Measurements from ENCODE around the gene DOCK9. TPM values are rescaled to one million over a fixed set of nuclear protein-coding genes. Genes with fewer than 3 reads are reported as not detected.

The DOCK9 gene
- total RNA-seq, 2 donors from 2014 or later, result 58.6 to 102 TPM

DNA sequence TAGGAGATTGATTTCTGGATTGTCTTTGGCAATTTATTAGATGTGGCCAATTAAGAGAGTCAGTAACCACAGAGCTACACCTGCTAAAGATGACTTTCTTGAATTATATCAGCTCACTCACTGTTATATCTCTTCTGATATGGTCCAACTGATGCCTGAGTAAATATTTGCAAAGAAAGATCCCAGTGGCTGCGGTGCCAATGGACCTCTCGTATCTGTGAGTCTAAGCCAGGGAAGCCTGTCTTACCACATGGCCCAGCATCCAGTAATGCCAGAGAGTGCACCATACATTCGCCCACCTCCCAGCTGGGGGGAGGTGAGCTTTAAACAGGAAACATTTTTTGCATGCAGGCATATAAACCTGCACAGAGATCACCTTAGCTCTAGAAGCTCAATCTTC is 142.7 kb downstream of the DOCK9 start:
- TF ChIP-seq, protein P1, sequence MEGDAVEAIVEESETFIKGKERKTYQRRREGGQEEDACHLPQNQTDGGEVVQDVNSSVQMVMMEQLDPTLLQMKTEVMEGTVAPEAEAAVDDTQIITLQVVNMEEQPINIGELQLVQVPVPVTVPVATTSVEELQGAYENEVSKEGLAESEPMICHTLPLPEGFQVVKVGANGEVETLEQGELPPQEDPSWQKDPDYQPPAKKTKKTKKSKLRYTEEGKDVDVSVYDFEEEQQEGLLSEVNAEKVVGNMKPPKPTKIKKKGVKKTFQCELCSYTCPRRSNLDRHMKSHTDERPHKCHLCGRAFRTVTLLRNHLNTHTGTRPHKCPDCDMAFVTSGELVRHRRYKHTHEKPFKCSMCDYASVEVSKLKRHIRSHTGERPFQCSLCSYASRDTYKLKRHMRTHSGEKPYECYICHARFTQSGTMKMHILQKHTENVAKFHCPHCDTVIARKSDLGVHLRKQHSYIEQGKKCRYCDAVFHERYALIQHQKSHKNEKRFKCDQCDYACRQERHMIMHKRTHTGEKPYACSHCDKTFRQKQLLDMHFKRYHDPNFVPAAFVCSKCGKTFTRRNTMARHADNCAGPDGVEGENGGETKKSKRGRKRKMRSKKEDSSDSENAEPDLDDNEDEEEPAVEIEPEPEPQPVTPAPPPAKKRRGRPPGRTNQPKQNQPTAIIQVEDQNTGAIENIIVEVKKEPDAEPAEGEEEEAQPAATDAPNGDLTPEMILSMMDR (IDR thresholded peaks at IDR 0.05), result no peak
- ATAC-seq (ENCODE audit: insufficient number of reproducible peaks, low FRiP score, low read depth) (no peak), DNase-seq (ENCODE audit: low spot score) (no peak)
- H3K4me1 ChIP-seq (ENCODE audit: control insufficient read depth in 1 of 2, low read depth in 2 of 2), result peaks cover 0 to 7% of the 10 kb centered on the region in 2 donors
- H3K9me3 ChIP-seq, result no peaks in the 10 kb centered on the region
- peaks cover 2% of the 10 kb centered on the region for H3K36me3 ChIP-seq
- H3K27ac ChIP-seq, result no peak overlapping the region
- H3K4me3 ChIP-seq, result no peak overlapping the region
- no peaks in the 10 kb centered on the region for H3K27me3 ChIP-seq (replicated peaks; ENCODE audit: insufficient read depth)

DNA sequence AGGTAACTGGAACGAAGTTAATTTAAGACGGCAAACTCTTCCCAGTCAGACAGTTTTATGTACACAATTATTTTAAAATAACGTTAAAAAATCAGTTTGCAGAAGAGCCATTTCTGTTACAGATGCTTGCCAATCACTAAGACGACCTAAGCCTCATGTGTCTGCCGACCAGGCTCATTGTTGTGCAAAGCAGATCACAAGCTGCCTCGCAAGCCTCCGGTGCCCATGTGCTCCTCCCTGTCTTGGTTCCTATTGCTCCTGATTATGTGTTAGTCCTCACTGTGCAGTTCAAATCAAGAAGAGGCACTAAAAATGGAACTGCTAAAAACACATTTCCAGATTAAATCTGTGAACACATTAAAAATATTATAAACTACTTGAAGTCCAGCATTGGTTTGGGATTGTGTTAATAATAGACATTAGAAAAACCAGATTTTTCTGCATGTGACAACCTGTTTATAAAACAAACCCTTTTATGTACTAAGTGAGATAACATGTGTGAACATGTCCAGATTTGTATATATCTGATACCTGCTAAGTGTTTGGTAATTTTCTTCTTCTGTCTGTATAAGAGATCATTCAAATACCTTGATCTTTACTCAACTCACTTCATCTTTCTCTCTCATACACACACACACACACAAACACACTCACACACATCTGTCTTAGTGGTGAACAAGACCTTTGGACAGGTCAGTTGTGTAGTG is 143.5 kb downstream of the DOCK9 start:
- no peaks in the 10 kb centered on the region for H3K4me1 ChIP-seq (ENCODE audit: control insufficient read depth in 1 of 2, low read depth in 2 of 2)
- no peak for ATAC-seq (ENCODE audit: insufficient number of reproducible peaks, low FRiP score, low read depth)

DNA sequence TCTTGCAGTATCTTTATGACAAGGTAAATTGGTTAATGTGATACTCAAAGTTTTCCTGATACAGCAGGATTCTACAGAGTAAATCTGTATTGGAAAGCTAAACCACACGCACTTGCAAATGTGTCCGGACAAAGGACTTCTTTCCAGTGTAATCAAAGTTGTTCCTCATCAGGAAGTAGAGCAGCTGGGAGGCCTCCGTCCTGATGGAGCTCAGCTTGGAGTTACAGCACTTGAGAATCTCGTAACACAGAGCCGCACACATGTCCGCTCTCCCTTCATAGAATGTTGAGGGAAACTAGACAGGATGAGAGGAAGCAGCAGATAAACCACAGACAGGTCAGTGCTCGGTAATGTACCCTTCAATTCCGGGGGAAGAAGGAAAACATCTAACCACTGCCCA is 146.6 kb downstream of the DOCK9 start:
- DNase-seq (ENCODE audit: low spot score), result no peak
- H3K36me3 ChIP-seq, result peaks cover 5% of the 10 kb centered on the region
- TF ChIP-seq, protein P1 (IDR thresholded peaks at IDR 0.05), result no peak
- H3K4me1 ChIP-seq (ENCODE audit: control insufficient read depth in 1 of 2, low read depth in 2 of 2), result no peaks in the 10 kb centered on the region
- no peak for ATAC-seq (ENCODE audit: insufficient number of reproducible peaks, low FRiP score, low read depth)
- no peaks in the 10 kb centered on the region for H3K27me3 ChIP-seq (replicated peaks; ENCODE audit: insufficient read depth)
- no peak overlapping the region for H3K27ac ChIP-seq
- H3K4me3 ChIP-seq, result no peak overlapping the region
- H3K9me3 ChIP-seq, result no peaks in the 10 kb centered on the region

More for the DNA sequence above, 143.5 kb downstream of the DOCK9 start:
- Histone ChIP-seq H3K9me3 (no peaks in the 10 kb centered on the region), H3K36me3 (peaks cover 2% of the 10 kb centered on the region), H3K27ac (no peak overlapping the region), H3K4me3 (no peak overlapping the region), H3K27me3 (replicated peaks; ENCODE audit: insufficient read depth) (no peaks in the 10 kb centered on the region)
- no peak for DNase-seq (ENCODE audit: low spot score)
- TF ChIP-seq, protein P1 (IDR thresholded peaks at IDR 0.05), result no peak

DNA sequence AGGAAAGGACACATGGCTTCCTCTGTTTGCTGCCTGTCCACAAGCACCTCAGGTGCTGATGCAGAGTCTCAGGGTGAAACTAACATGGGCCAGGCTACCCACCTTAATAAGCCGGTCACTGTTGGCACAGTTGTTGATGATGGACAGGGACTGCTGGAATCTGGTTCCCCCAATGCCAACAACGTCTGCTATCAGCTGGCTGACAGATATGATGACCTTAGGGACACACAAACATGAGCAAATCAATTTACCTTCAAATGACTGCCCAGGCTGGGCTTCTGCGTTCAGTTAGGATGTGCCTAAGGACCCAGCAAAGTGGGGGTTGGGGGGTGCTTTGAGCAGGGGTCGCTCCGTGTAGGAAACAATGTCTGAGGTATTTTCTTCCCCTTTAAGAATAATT is 148.3 kb downstream of the DOCK9 start:
- TF ChIP-seq, protein P1 (IDR thresholded peaks at IDR 0.05), result no peak
- H3K36me3 ChIP-seq, result peaks cover 5% of the 10 kb centered on the region
- DNase-seq (ENCODE audit: low spot score) (no peak), ATAC-seq (ENCODE audit: insufficient number of reproducible peaks, low FRiP score, low read depth) (no peak)
- no peaks in the 10 kb centered on the region for H3K9me3 ChIP-seq
- H3K27ac ChIP-seq, result no peak overlapping the region
- no peaks in the 10 kb centered on the region for H3K27me3 ChIP-seq (replicated peaks; ENCODE audit: insufficient read depth)
- no peak overlapping the region for H3K4me3 ChIP-seq
- no peaks in the 10 kb centered on the region for H3K4me1 ChIP-seq (ENCODE audit: control insufficient read depth in 1 of 2, low read depth in 2 of 2)

DNA sequence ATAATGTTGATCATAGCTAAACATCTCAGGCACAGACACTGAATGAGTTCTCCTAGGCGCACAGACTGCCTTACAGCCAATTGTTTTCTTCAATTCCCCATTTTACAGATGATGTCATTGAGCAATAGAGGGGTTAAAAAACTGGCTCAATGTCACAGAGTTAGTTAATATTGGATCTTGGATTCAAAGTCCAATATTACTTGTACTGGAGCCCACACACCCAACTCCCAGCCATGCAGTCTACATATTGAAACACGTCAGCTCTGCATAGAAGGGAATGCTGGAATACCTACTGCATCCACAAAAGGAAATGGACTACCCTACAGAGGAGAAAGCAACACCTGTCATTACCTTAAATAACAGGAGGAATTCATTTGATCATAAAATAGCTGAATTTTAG is 149.2 kb downstream of the DOCK9 start:
- no peaks in the 10 kb centered on the region for H3K27me3 ChIP-seq (replicated peaks; ENCODE audit: insufficient read depth)
- ATAC-seq (ENCODE audit: insufficient number of reproducible peaks, low FRiP score, low read depth) (no peak), DNase-seq (ENCODE audit: low spot score) (no peak)
- H3K4me3 ChIP-seq, result no peak overlapping the region
- no peaks in the 10 kb centered on the region for H3K9me3 ChIP-seq
- H3K4me1 ChIP-seq (ENCODE audit: control insufficient read depth in 1 of 2, low read depth in 2 of 2), result peaks cover 2 to 5% of the 10 kb centered on the region in 2 donors
- TF ChIP-seq, protein P1 (IDR thresholded peaks at IDR 0.05), result no peak
- H3K27ac ChIP-seq, result no peak overlapping the region
- H3K36me3 ChIP-seq, result peaks cover 5% of the 10 kb centered on the region
